HUES48 (cell line): Measurements from ENCODE around the gene KLK6.
A peak's percentile ranks its signal among the peaks of the same experiment; 100 is the strongest.

ENCODE experiments used
- H3K27ac ChIP-seq: one replicate; pipeline ENCODE4 v1.7.0; 2013; ENCODE audit warnings: low read depth, low read length, inconsistent platforms
- H3K27me3 ChIP-seq: 2 replicates; pipeline ENCODE4 v1.6.1; 2013; ENCODE audit warnings: mild to moderate bottlenecking, low read length; ENCODE audit not compliant: control insufficient read depth, insufficient read depth
- H3K36me3 ChIP-seq: 2 replicates; pipeline ENCODE4 v1.6.1; 2013; ENCODE audit warnings: low read length; ENCODE audit not compliant: control insufficient read depth, insufficient read depth
- H3K4me1 ChIP-seq: 2 replicates; pipeline ENCODE4 v1.6.1; 2013; ENCODE audit warnings: mild to moderate bottlenecking, low read length; ENCODE audit not compliant: control insufficient read depth, insufficient read depth
- H3K4me3 ChIP-seq: 2 replicates; pipeline ENCODE4 v1.5.1; 2013; ENCODE audit warnings: mild to moderate bottlenecking, low read depth, low read length
- H3K9ac ChIP-seq: 2 replicates; pipeline ENCODE4 v1.6.1; 2013; ENCODE audit warnings: mild to moderate bottlenecking, low read depth, low read length, moderate library complexity
- H3K9me3 ChIP-seq: 2 replicates; pipeline ENCODE4 v1.6.1; 2013; ENCODE audit warnings: low read length; ENCODE audit not compliant: control insufficient read depth, insufficient read depth

The KLK6 gene

GRCh38 chr19:50969413-50969760 is at the start of gene KLK6:
Gene KLK6 (minus strand): TSS chr19:50969591. CDS start chr19:50968104, 1,487 bp downstream.
- 0 out of 2 replicates have a peak, but pooled peaks cover 5% of the 10 kb centered on the region for H3K4me1 ChIP-seq

DNA sequence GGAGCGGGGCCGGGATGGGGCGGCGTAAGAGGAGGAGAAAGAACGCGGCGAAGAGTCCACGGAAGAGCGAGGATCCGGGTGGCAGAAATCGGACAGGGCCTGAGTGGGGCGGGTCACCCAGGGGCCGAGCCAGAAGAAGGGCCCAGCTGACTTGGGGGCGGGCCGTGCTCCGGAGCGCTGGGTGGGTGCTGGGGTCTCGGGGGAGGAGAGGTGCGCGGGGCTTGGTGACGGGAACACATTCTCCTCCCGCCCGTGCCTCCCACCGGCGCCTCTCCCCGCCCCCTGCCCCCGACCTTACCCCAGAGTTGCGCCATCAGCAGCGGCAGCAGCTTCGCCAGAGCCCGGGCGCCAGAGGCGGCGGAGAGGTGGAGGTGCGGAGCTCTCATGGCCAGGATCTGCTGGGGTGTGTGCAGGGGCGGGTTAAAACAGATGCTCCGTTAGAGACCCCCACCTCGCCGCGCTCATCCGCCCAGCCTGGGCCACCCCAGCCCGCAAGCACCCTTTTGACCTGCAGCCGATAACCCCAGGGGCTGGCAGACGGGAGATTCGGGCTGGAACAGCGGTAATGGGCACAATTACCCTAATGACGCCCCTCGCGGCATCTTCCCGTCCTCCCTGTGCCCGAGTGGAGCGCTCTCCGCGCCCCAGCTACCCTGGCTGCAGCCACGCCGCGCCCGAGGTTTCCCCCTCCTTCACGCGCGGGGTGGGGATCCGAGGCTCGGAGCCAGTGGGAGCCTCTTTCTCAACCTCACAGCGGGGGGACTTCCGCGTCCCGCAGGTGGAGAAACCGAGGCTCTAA is 49.6 kb upstream of the KLK6 start:
- peak overlapping the region; percentile 62 for H3K4me3 ChIP-seq
- H3K4me1 ChIP-seq: peaks cover 4% of the 10 kb centered on the region
- no peaks in the 10 kb centered on the region for H3K9me3 ChIP-seq
- no peaks in the 10 kb centered on the region for H3K36me3 ChIP-seq
- peaks cover 35% of the 10 kb centered on the region for H3K27me3 ChIP-seq
- no peak overlapping the region for H3K9ac ChIP-seq
- no peak overlapping the region for H3K27ac ChIP-seq

More at GRCh38 chr19:50969413-50969760, at the start of gene KLK6:
- Histone ChIP-seq H3K9me3 (no peaks in the 10 kb centered on the region), H3K36me3 (no peaks in the 10 kb centered on the region), H3K4me3 (no peak within 1 kb of the TSS), H3K27me3 (no peaks in the 10 kb centered on the region), H3K9ac (no peak within 1 kb of the TSS), H3K27ac (no peak within 1 kb of the TSS)

DNA sequence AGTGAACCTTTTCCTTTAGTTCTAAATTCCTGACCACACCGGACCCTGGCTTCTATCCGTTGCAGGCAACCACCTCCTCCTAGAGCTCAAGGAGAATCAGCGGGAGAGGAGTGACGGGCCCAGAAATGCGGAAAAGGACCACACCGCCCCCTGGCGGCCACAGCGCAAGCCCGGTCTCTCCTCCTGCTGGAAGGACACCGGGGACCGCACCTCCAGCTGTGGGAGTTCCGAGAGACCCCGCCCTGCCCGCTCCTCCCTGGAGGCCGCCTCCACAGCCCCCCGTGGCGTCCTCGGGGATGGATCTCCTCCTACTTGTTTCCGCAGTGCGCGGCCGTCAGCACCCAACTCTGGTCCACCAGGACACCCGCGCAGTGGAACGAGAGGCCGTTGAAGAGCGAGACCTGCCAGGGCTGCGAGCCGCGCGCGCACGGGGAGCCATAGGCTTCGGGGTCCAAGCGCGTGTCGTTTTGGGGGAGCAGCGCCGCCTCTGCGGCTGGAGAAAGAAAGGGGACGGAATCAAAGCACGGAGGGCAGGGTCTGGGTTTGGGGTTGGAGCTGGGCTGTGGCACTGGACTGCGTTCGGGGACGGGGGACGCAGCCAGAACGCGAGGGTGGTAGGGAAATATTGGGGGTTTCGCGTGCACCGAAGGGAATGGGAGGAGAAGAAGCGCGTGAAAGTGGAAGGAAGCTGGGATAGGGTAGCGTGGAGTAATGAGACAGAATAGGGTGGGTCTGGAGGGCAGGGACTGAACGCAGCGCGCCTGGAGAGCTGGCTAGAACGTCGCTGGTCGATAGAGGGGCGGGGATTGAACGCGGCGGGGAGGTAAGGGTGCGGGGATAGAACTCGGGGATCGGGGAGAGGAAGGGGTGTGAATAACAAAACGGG is 47.6 kb upstream of the KLK6 start:
- Histone ChIP-seq H3K4me3 (peak overlapping the region; percentile 74), H3K4me1 (peaks cover 4% of the 10 kb centered on the region), H3K36me3 (no peaks in the 10 kb centered on the region), H3K27ac (no peak overlapping the region), H3K27me3 (peaks cover 35% of the 10 kb centered on the region), H3K9ac (no peak overlapping the region; the same call in 1 of the 2 replicates), H3K9me3 (no peaks in the 10 kb centered on the region)

DNA sequence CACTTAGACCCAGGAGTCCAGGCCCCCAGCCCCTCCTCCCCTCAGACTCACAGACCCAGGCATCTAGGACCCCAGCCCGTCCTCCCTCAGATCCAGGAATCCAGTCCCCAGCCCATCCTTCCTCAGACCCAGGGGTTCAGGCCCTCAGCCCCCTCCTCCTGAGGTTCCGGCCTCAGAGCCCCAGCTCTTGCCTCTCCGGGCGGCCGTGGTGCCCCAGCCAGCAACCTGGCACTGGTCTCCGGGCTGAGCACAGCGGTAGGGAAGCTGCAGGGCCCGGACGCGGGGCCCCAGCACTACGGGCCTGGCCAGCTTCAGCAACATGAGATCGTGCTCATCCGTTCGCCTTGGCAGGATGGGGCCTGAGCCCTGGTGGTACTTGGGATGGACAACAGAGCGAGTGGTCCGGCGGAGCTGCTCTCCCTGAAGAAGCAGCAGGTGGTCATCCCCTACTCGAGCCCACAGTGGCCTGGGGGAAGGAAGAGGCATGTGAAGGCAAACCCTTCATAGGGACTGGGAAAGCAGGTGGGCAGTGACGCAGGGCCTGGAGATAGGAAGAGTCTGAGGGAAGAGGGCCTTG is 46.4 kb upstream of the KLK6 start:
- no peak overlapping the region for H3K27ac ChIP-seq
- H3K9me3 ChIP-seq: no peaks in the 10 kb centered on the region
- no peak overlapping the region for H3K4me3 ChIP-seq
- H3K9ac ChIP-seq: no peak overlapping the region
- H3K36me3 ChIP-seq: no peaks in the 10 kb centered on the region
- no peaks in the 10 kb centered on the region for H3K4me1 ChIP-seq
- H3K27me3 ChIP-seq: peaks cover 35% of the 10 kb centered on the region

GRCh38 chr19:51014242-51014641 is 44.9 kb upstream of the KLK6 start:
- H3K36me3 ChIP-seq: no peaks in the 10 kb centered on the region
- H3K4me3 ChIP-seq: no peak overlapping the region
- H3K27me3 ChIP-seq: peaks cover 24% of the 10 kb centered on the region
- no peak overlapping the region for H3K27ac ChIP-seq
- no peak overlapping the region for H3K9ac ChIP-seq
- H3K4me1 ChIP-seq: no peaks in the 10 kb centered on the region
- H3K9me3 ChIP-seq: no peaks in the 10 kb centered on the region

GRCh38 chr19:51012661-51013190 is 43.3 kb upstream of the KLK6 start:
- no peaks in the 10 kb centered on the region for H3K36me3 ChIP-seq
- H3K9me3 ChIP-seq: no peaks in the 10 kb centered on the region
- H3K27ac ChIP-seq: no peak overlapping the region
- no peaks in the 10 kb centered on the region for H3K4me1 ChIP-seq
- no peak overlapping the region for H3K4me3 ChIP-seq
- H3K9ac ChIP-seq: no peak overlapping the region
- peaks cover 9% of the 10 kb centered on the region for H3K27me3 ChIP-seq

DNA sequence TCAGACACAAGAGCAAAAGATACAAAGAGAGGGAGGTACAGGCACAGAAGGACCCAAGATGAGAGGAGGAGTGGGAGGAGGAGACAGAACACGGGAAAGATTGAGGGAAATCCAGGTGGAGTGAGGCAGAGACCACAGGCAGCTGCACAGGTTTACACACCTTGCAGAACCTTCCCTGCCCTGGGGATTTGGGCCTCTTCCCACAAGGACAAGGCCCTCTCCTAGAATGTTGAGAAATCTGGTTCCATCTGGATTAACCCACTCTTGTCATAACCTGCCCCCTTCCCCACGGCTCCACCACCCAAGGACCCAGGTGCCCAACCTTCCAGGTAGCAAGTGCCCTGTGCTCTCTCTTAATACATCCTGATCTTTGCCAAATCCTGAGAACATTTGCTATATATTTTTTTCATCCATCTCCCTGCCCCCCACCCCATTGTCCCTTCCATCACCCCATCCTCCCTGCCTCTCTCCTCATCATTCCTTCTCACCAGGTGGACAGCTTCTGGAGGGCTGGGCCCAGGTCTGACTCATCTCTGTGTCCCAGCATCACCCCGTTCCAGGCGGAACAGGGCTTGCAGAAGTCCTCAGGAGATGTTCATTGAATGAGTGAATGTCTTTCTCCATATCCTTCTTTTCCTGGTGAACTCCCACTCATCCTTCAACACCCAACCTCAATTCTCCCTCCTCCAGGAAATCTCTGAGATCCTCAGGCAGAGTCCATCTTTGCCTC is 40.8 kb upstream of the KLK6 start:
- H3K27me3 ChIP-seq: no peaks in the 10 kb centered on the region
- no peaks in the 10 kb centered on the region for H3K4me1 ChIP-seq
- no peaks in the 10 kb centered on the region for H3K9me3 ChIP-seq
- H3K27ac ChIP-seq: no peak overlapping the region
- no peak overlapping the region for H3K9ac ChIP-seq
- no peaks in the 10 kb centered on the region for H3K36me3 ChIP-seq
- H3K4me3 ChIP-seq: no peak overlapping the region

GRCh38 chr19:51009061-51009891 is 39.9 kb upstream of the KLK6 start:
- no peak overlapping the region for H3K27ac ChIP-seq
- H3K4me3 ChIP-seq: no peak overlapping the region
- no peak overlapping the region for H3K9ac ChIP-seq
- H3K9me3 ChIP-seq: no peaks in the 10 kb centered on the region
- no peaks in the 10 kb centered on the region for H3K27me3 ChIP-seq
- no peaks in the 10 kb centered on the region for H3K4me1 ChIP-seq
- no peaks in the 10 kb centered on the region for H3K36me3 ChIP-seq

GRCh38 chr19:51007488-51007887 is 38.1 kb upstream of the KLK6 start:
- no peaks in the 10 kb centered on the region for H3K27me3 ChIP-seq
- H3K36me3 ChIP-seq: no peaks in the 10 kb centered on the region
- no peaks in the 10 kb centered on the region for H3K4me1 ChIP-seq
- H3K4me3 ChIP-seq: no peak overlapping the region
- no peak overlapping the region for H3K27ac ChIP-seq
- H3K9ac ChIP-seq: no peak overlapping the region
- H3K9me3 ChIP-seq: no peaks in the 10 kb centered on the region

GRCh38 chr19:51006406-51006805 is 37.0 kb upstream of the KLK6 start:
- H3K27ac ChIP-seq: no peak overlapping the region
- H3K9me3 ChIP-seq: no peaks in the 10 kb centered on the region
- H3K4me3 ChIP-seq: no peak overlapping the region
- peaks cover 5% of the 10 kb centered on the region; the same call in 1 of the 2 replicates for H3K4me1 ChIP-seq
- no peak overlapping the region for H3K9ac ChIP-seq
- H3K27me3 ChIP-seq: no peaks in the 10 kb centered on the region
- H3K36me3 ChIP-seq: no peaks in the 10 kb centered on the region
